Stimulated activated CD4-positive, alpha-beta T cell treated with anti-CD3 and anti-CD28 coated beads, Interleukin-2, amount 100 ng/mL, for 24 hours (primary cell): ENCODE results near the gene MYO7A.

Experiments used
- DNase-seq, 2 donors: peaks; one replicate each; pipeline ENCODE4 v3.0.0-alpha.2; 2020

The MYO7A gene

DNA sequence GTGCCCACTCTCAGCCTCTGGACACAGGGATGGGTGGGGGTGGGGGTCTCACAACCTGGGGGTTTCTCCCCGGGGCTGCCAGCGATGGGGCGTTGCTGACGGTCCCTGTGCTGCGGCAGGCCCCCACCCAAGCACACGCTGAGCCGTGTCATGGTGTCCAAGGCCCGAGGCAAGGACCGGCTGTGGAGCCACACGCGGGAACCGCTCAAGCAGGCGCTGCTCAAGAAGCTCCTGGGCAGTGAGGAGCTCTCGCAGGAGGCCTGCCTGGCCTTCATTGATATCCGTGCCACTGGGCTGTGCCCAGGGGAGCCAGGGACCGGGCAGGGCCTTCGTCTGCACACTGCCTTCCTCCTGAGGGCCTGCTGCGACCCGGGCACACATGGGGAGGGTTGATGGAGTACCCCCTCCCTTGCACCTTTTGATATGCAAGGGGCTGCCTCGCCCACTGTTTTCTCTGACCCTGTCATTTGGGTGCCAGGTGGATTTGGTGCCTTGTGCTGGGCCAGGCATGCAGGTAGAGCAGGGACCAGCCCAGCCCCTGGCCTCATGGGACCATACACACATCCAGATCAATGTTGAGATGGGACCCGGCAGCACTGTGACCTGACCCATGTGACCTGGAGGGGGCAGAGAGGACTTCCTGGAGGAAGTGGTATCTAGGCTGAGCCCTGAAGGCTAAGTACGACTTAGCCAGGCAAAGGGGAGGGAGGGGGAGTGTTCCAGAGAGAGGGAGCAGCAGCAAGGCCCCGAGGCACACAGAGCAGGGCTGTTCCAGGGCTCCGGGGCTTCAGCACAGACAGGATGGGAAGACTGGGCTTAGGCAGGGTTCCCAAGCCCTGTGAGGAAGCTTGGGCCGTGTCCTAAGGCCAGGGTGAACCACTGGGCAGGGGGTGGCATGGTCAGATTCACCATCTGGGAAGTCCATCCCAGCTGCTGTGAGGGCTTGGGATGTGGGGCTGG is 75.2 kb downstream of the MYO7A start:
- DNase-seq: no peak

DNA sequence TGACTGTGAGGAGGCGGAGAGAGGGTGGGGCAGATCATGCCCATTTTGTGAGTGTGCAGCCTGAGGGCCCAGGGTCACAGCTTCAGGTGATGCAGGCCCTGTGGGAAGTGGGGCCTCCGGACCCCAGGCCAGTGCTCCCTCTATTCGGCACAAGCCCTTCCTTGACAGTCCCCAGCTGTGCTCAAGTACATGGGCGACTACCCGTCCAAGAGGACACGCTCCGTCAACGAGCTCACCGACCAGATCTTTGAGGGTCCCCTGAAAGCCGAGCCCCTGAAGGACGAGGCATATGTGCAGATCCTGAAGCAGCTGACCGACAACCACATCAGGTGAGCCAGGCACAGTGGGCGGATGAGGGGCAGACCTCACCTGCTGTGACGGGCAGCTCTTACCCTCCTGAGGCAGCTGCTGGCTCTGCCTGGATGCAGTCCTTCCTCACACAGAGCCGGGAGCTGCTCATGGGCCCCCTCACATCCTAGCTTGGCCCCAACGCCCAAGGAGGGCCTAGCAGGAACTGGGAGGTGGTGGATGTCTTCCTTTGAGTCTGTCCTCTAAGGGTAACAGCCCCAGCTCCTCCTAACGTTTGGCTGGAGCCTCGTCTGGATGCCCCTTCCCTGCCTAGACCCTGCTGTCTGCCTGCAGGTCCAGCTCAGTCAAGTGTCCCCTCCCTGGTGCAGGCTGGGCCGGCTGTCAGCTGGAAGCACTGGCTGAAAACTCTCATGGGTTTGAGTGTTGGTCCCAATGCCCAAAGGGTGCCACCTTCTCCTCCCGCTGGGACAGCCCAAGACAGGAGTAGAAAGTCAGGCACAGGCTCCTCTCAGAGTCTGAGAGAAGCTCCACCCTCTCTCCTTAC is 76.1 kb downstream of the MYO7A start:
- DNase-seq: no peak

DNA sequence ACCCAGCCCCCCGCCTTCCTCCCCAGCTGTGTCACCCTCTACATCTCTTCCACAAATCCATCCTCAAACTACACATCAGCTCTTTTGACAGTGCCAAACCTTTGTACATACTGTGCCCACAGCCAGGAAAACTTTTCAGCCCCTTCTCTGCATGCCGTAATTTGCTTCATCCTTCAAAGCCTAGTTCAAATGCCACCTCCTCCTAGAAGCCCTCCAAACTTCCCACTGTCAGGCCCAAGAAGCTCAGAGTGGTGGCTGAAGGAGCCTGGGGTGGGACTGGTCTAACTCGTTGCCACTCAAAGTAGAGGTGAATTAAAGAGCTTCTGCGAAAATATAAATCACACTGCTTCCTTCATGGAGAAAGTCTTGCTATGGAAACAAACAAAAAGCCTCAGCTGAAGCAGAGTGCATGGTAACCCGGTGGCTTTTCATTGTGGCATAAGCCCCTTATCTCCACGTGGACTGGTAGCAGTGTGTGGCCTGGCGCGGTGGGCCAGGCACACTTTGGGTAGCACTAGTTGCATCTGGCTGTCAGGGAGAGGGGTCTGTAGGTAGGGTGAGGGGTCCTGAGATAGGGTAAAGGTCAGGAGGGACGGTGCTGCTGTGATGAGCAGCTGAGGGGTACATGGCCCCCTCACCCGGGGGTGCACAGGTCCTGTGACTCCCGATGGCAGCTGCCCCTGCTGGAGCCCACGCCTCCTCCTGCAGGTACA is 76.9 kb downstream of the MYO7A start:
- no peak for DNase-seq

DNA sequence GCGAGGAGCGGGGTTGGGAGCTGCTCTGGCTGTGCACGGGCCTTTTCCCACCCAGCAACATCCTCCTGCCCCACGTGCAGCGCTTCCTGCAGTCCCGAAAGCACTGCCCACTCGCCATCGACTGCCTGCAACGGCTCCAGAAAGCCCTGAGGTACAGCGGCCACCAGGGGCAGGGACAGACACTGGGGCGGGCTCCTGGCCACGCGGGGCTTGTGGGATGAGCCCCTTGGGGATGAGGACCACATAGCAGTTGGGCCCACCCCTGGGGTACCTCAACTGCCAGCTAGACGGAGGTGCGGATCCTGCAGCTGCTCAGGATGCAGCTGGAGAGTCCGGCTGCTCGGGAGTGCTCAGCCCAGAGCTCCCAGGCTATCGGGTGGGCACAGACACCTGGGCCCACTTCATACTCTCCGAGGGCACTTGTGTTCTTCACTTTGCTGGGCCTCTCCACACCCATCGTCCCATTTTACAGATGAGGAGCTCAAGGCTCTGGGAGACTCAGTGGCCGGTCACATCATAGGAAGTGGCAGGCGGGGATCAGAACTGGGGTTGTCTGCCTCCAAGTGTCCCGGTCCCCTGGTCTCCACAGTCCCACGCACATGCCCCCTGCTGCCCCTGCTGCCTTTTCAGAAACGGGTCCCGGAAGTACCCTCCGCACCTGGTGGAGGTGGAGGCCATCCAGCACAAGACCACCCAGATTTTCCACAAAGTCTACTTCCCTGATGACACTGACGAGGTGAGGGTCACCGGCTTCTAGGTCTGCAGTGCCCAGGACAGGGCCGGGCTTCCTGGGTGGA is 77.6 kb downstream of the MYO7A start:
- no peak for DNase-seq

DNA sequence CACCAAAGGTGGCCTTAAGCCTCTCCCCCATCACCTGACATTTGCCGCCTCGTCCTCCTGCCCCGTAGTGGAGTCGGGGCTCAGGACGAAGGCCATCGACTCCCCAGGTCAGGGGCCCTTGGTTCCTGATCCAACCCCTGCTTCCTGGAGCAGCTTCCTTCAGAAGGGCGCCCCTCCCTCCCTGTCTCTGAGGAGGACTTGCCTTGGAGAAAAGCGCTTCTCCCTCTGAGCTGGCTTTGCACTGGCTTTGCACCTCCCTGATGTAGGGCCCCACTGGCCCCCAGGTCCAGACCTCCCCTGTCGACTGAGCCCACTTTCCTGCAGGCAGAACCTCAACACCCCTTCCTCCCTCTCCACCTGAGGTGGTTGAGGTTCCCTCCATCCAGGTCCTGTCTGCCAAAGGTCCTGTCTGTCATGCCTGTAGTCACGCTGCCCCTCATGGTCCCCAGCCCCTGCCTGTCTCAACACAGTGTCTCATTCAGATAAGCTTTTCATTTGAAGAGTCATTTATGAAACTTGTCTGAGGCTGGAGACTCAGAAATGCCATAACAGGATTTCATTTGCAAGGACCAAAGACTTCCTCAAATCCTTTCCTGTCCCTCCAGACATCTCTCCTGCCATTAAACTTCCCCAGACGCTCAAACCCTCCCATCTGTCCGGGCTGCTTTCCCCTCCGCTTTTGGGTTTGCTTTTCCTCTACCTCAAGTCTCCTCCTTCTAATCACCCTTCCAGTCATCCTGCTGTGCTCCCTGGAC is 78.4 kb downstream of the MYO7A start:
- DNase-seq: no peak

DNA sequence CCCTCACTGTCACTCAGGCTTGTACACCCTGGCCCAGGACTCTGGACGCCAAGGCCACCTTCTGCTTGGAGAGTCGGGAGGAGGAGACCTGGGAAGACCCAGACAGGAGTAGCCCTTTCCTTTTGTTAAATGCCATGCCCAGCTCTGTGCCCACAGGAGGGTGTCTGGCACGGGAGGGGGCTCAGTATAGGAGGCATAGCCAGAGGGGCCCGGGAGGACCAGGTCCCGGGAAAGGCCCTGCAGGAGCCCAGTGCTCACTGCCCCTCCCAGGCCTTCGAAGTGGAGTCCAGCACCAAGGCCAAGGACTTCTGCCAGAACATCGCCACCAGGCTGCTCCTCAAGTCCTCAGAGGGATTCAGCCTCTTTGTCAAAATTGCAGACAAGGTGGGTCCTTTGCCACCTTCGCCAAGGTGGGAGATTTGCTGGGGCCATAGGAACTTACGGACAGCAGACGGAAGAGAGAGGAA is 79.0 kb downstream of the MYO7A start:
- DNase-seq: no peak

DNA sequence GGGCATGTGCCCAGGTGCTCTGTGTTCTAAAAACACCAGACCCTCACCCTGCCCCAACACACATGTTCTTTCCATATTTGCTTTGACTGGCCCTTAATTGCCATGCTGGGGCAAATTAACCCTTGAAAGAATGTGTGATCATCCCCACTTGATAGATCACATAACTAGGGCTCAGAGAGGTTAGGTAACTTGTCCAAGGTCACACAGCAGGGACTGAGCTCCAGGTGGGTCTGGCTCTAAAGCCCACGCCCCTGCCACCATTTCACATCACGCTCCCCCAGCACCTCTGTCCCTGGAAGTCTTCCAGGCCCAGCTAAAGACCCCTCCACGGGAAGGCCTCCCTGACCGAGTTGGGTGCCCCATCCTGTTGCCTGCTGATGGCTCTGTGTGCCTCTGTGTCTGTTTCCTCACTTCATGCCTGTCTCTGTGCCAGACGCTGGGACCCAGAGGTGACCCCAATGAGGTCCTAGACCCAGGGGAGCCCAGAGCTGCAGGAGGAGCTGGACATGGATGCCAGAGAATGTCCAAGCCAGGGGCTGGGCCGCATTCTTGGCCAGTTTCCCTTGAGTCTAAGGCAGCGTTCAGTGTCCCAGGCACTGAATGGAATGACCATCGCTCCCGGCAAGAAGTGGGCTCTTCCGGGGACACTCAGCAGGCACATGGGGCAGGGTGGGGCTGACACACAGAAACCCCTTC is 79.7 kb downstream of the MYO7A start:
- no peak for DNase-seq

DNA sequence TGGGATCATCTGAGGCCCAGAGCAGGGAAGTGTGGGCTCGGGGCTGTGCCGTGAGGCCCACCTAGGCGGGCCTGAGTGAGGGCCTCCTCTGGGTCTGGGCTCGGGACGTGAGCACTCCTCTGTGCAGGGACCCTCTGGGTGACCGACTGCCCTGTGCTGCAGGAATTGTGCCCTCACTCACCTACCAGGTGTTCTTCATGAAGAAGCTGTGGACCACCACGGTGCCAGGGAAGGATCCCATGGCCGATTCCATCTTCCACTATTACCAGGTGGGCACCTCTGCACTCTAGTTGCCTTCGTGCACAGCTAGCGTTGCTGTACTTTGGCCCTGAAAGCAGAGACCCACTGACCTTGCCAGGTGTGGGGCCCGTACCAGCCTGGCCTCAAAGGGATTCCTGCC is 80.5 kb downstream of the MYO7A start:
- no peak for DNase-seq

DNA sequence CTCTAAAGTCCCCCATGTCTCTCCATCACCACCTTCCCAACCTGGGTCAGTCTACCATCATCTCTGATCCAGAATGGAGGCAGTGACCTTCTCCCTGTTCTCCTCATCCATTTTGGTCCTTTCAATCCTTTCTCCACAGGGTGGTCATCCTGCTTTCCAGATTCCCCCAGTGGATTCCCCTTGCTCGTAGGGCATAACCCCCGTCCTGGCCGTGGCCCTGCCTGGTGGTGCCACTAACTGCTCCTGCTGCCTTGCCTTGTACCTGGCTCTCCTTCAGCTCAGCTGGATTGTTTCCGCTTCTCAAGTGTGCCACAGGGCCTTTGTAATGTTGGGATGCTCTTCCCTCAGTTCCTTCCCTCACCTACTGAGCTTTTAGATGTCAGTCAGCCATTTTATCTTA is 81.6 kb downstream of the MYO7A start:
- DNase-seq: no peak

DNA sequence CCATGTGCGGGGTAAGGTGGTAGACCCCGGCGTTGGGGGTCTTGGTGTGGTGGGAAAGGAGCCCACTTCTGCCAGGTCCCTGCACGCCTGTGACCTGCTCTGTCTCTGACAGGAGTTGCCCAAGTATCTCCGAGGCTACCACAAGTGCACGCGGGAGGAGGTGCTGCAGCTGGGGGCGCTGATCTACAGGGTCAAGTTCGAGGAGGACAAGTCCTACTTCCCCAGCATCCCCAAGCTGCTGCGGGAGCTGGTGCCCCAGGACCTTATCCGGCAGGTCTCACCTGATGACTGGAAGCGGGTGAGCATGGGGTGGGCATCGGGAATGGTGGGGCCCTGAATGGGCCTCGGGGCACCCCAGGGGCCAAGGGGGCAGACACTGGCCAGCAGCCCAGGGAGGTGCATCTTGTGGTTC is 83.0 kb downstream of the MYO7A start:
- no peak for DNase-seq

DNA sequence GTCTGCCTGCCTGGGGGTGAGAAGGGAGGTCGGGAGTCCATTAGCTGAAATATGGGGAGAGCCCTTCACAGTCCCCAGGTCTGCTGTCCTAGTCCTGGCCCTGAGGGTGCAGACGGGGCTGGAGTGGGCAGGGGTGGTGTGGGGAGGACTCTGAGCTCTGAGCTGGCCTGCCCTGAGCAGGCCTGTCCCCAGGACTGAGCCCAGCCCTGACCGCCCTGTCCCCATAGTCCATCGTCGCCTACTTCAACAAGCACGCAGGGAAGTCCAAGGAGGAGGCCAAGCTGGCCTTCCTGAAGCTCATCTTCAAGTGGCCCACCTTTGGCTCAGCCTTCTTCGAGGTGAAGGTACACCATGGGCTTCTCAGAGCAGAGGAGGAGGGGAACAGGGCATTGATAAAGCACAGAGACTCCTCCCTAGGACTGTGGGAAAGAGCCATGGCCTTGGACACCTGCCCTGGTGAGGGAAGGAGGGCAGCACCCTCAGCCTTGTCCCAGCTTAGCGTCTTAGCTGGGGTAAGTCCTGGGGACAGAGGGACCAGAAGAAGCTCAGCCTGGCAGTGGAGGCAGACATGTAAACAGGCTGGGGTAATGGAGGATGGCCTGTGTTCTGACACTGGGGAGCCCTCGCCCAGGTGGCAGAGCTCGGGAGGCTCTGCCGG is 83.7 kb downstream of the MYO7A start:
- DNase-seq: no peak

DNA sequence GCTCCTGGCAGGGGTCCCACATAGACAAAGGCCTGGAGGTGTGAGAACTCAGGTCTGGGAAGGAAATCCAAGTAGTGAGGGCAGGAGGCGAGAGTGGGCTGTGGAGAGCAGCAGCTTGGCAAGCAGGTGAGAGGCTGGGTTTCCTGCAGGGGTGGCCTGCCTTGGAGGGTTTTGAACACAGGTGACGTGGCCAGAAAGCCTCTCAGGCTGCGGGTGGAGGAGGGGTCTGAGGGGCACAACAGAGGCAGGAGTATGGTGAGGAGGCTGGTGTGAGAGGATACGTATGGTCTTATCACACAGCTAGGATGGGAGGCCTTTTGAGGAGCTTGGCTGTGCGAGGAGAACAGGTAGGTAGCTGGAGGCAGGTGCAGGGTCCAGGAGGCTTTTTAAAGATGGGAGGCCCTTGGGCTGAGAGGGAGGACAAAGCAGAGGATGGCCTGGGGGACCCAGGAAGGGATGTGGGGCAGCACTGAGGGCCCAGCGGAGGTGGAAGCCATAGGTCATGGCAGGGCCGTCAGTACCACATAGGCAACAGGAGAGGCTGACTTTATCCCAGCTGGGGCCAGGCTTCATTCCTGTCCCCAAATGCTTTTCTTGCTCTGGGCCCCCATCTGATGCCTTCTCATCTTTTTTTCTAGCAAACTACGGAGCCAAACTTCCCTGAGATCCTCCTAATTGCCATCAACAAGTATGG is 84.4 kb downstream of the MYO7A start:
- no peak for DNase-seq

DNA sequence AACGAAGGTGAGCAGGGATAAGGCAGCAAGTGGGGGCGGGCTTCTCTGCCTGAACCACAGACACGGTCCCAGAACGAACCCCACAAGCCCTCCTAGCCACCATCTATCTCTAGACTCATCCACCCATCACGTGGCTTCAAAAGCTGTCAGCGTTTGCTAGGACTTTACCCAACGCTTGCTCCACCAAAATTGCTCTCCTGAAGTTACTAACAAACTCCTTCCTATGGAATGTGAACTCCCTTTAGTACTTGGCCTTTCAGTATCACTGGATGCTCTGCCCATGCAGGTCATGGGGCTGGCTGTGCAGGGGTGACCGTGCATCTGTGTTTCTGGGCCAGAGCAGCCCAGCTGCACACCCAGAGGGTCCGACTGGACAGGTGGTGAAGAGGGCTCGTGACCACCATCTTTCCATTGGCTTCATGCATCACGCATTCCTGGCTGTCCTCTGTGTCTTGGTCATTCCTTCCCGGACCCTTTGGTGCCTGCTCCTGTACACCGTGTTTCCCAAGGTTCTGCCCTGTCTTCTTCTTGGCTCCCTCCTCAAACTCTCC is 85.1 kb downstream of the MYO7A start:
- DNase-seq: no peak

DNA sequence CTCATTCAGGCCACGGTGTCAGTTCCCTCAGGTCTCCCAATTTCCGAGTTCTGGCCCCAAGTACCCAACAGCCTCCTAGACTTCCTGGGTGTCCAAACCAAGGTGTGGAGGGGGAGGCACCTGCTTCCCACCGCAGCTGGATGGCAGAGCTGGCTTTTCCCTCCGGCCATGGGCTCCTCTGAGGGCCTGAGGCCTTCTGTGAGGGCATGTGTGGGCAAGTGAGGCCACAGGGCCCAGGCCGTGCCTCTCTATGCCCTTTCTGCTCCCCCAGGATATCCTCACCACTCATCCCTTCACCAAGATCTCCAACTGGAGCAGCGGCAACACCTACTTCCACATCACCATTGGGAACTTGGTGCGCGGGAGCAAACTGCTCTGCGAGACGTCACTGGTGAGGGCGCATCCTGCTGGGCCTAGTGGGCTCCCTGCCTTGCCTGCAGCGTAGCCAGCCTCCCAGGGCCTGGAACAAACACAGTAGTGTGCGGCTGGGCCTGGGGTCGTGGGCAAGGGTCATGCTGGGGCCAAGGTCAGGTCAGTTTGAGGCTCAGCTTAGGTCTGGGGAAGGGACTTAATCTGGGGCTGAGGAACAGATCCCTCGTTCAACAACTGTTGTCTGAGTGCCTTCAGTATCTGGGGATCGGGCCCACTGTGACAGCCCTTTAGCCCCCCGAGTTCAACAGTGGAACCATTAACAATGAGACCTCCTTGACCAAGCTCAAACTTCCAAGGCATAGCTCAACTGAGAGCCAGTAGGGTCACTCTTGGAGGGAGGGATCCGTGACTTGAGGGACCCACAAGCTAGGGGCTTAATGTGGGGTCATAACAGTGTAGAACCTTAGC is 85.8 kb downstream of the MYO7A start:
- no peak for DNase-seq

DNA sequence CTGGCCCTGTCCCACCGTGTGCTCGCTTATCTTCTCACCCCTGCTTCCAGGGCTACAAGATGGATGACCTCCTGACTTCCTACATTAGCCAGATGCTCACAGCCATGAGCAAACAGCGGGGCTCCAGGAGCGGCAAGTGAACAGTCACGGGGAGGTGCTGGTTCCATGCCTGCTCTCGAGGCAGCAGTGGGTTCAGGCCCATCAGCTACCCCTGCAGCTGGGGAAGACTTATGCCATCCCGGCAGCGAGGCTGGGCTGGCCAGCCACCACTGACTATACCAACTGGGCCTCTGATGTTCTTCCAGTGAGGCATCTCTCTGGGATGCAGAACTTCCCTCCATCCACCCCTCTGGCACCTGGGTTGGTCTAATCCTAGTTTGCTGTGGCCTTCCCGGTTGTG is 86.5 kb downstream of the MYO7A start:
- no peak for DNase-seq

DNA sequence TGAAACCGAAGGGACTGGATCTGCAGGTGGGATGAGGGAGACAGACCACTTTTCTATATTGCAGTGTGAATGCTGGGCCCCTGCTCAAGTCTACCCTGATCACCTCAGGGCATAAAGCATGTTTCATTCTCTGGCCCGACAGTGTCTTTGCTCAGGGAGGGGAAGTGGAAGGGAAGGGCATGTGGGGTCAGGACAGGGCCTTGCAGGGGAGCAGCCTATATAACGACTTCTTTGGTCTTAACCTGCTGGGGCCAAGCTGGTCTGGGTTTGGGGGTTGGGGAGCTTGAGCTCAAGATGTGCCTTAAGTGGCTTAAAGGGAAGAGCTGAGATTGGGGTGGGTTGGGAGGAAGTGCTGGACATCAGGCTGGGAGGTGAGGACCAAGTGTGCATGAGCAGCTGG is 87.1 kb downstream of the MYO7A start:
- no peak for DNase-seq

DNA sequence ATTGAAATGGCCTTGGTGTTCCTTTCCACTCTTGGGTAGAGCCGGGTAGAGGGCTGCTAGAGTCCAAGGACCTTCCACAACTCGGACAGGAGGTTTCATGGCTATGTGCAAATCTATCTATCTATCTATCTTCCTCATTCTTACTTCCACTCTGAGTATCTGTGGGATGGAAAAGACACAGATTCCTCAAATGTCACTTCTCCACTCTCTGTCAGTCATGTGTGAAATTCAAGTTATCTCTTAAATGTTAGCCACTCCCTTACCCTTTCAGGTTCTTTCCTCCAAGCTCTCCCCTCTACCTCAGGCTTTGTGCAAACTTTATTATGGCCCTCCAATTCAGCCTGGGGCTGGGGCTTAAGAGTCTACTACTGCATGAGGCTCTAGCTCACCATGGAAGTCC is 89.1 kb downstream of the MYO7A start:
- no peak for DNase-seq

DNA sequence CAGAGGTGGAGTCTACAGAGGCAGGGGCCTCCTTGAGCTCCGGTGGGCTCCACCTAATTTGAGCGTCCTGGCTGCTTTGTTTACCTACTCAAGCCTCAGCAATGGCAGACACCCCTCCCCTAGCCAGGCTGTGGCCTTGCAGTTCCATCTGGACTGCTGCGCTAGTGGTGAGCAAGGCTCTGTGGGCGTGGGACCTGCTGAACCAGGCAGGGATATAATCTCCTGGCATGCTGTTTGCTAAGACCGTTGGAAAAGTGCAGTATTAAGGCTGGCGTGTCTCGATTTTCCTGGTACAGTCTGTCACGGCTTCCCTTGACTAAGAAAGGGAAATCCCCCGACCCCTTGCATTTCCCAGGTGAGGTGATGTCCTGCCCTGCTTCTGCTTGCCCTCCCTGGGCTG is 95.8 kb downstream of the MYO7A start:
- DNase-seq: no peak
